Endothelial cell of umbilical vein (primary cell): ENCODE results near the gene IP6K1. TPM values are rescaled to one million over a fixed set of nuclear protein-coding genes. Genes with fewer than 3 reads are reported as not detected.
"Not testable (repeated sequence)": the region's sequence is repeated elsewhere in the genome, so short reads cannot be mapped to it uniquely, and the experiment has no call there.

ENCODE experiments used
- BruUV-seq: library from RNA; stranded (reverse); fragments of 400-500 nt; replicated peaks from 2 replicates; lab custom pipeline; 2021; lab: Mats Ljungman, UMichigan
- CTCF ChIA-PET: fragments of 300-600, 350-600 bp; sonication (Branson Sonifier 250); formaldehyde crosslinking; loops from one replicate; lab custom pipeline; 2021; ENCODE audit warnings: antibody characterized with exemption, inconsistent platforms; lab: Charles Lee
- POLR2A ChIA-PET: fragments of 300-600, 350-600 bp; sonication (Branson Sonifier 250); formaldehyde crosslinking; loops from one replicate; lab custom pipeline; 2021; ENCODE audit warnings: antibody characterized with exemption, inconsistent platforms; lab: Charles Lee
- DNase-seq: peaks from one replicate; pipeline ENCODE4 v3.0.0-alpha.2; 2011; ENCODE audit warnings: low read depth, low spot score
- FAIRE-seq: peaks from 2 replicates; lab custom pipeline; 2011; peaks lifted over from hg19 to GRCh38; lab: Jason Lieb, UNC
- H2AFZ ChIP-seq: 2 replicates; pipeline ENCODE4 v1.6.0; 2012; ENCODE audit warnings: low read depth, low read length, control low read depth, inconsistent platforms
- H3K27ac ChIP-seq: 2 replicates; pipeline ENCODE4 v1.5.1; 2011; ENCODE audit warnings: low read depth, mild to moderate bottlenecking, control low read depth, low read length, moderate library complexity; ENCODE audit not compliant: insufficient read depth
- H3K27me3 ChIP-seq, 2 experiments: 2 replicates each; pipeline versions ENCODE4 v1.6.0 to v1.6.1; 2011; ENCODE audit warnings: low read length in 2 of 2, mixed read lengths in 1 of 2; ENCODE audit not compliant: control insufficient read depth in 2 of 2, insufficient read depth in 2 of 2
- H3K36me3 ChIP-seq, 2 experiments: 2 replicates in 1 of 2; 3 replicates in 1 of 2; pipeline ENCODE4 v1.5.1; 2011; ENCODE audit warnings: low read length in 2 of 2, mild to moderate bottlenecking in 1 of 2, moderate library complexity in 1 of 2; ENCODE audit not compliant: control insufficient read depth in 2 of 2, insufficient read depth in 2 of 2; ENCODE audit errors: extremely low read depth in 1 of 2
- H3K4me1 ChIP-seq: 3 replicates; pipeline ENCODE4 v1.5.1; 2011; ENCODE audit warnings: mild to moderate bottlenecking, low read length; ENCODE audit not compliant: control insufficient read depth, insufficient read depth; ENCODE audit errors: extremely low read depth
- H3K4me2 ChIP-seq: 2 replicates; pipeline ENCODE4 v1.6.1; 2011; ENCODE audit warnings: low read length, control low read depth, mixed read lengths; ENCODE audit not compliant: insufficient read depth
- H3K4me3 ChIP-seq, 3 experiments: fragments of 200-600 bp in 1 of 3; sonication (generic), shearing (Covaris generic) in 1 of 3; replicated peaks in 1 of 3; 2 replicates each; pipeline ENCODE4 v1.5.1; 2011 to 2016; ENCODE audit warnings: control low read depth in 3 of 3, low read length in 3 of 3, mild to moderate bottlenecking in 2 of 3, inconsistent platforms in 1 of 3, low read depth in 1 of 3, moderate library complexity in 1 of 3; ENCODE audit not compliant: insufficient read depth in 1 of 3
- H3K79me2 ChIP-seq: 2 replicates; pipeline ENCODE4 v1.6.0; 2012; ENCODE audit warnings: low read length, inconsistent platforms; ENCODE audit not compliant: control insufficient read depth, insufficient read depth
- H3K9ac ChIP-seq: replicated peaks from 2 replicates; pipeline ENCODE3; 2011; ENCODE audit warnings: low read length, control low read depth; ENCODE audit not compliant: insufficient read depth; ENCODE audit errors: extremely low read depth
- H3K9me1 ChIP-seq: replicated peaks from 3 replicates; pipeline ENCODE4 v1.6.0; 2011; ENCODE audit warnings: mild to moderate bottlenecking, low read length; ENCODE audit not compliant: control insufficient read depth, insufficient read depth; ENCODE audit errors: extremely low read depth
- H3K9me3 ChIP-seq: replicated peaks from 2 replicates; pipeline ENCODE4 v1.5.1; 2012; ENCODE audit warnings: low read length, inconsistent platforms; ENCODE audit not compliant: control insufficient read depth, insufficient read depth
- H4K20me1 ChIP-seq: replicated peaks from 2 replicates; pipeline ENCODE3; 2011; ENCODE audit warnings: mild to moderate bottlenecking, low read length; ENCODE audit not compliant: control insufficient read depth, insufficient read depth; ENCODE audit errors: extremely low read depth
- EZH2 ChIP-seq: IDR thresholded peaks from 2 replicates; pipeline ENCODE4 v1.6.1; 2012; ENCODE audit warnings: borderline replicate concordance, low read depth, mild to moderate bottlenecking, moderate library complexity, low read length, inconsistent platforms; ENCODE audit not compliant: severe bottlenecking
- FOS ChIP-seq: IDR thresholded peaks from 2 replicates; pipeline ENCODE4 v1.6.1; 2011; ENCODE audit warnings: mild to moderate bottlenecking, low read length, moderate library complexity, borderline replicate concordance; ENCODE audit not compliant: insufficient read depth
- GATA2 ChIP-seq: IDR thresholded peaks from 2 replicates; pipeline ENCODE4 v1.7.0; 2011; ENCODE audit warnings: low read depth, mild to moderate bottlenecking, moderate library complexity, mixed read lengths, low read length; ENCODE audit not compliant: insufficient read length, insufficient read depth
- JUN ChIP-seq: IDR thresholded peaks from 2 replicates; pipeline ENCODE4 v1.6.1; 2011; ENCODE audit warnings: borderline replicate concordance, low read depth; ENCODE audit not compliant: insufficient read length, insufficient read depth
- MYC ChIP-seq: IDR thresholded peaks from one replicate; pipeline ENCODE4 v1.6.1; 2011; ENCODE audit warnings: mild to moderate bottlenecking, low read depth, low read length
- POLR2A ChIP-seq: IDR thresholded peaks from 2 replicates; pipeline ENCODE4 v1.6.1; 2012; ENCODE audit warnings: low read depth, mild to moderate bottlenecking, control low read depth, low read length
- POLR2AphosphoS5 ChIP-seq: IDR thresholded peaks from 2 replicates; pipeline ENCODE4 v1.6.1; 2012; ENCODE audit warnings: low read depth, mild to moderate bottlenecking, control low read depth, low read length, moderate library complexity; ENCODE audit not compliant: insufficient read depth
- dilution Hi-C: fragments of 300-500 bp; cut with MboI; formaldehyde crosslinking; loops from one replicate; pipeline ENCODE4 v1.15.0; 2019; ENCODE audit warnings: low sequenced_read_pairs; ENCODE audit not compliant: extremely low pct_ligation_motif_present
- intact Hi-C: fragments of 100-400 bp; cut with micrococcal nuclease; formaldehyde crosslinking; loops from one replicate; pipeline ENCODE4 v1.10.0; 2022
- polyA plus RNA-seq, 4 experiments: library from polyadenylated mRNA; depleted of rRNA in 3 of 4; stranded (reverse) in 3 of 4; unstranded in 1 of 4; fragments of >200 nt; gene quantifications; 2 replicates each; pipeline versions ENCODE4 v1.2.1 to v1.2.3, GENCODE V29; 2011 to 2012; ENCODE audit warnings: missing spikeins in 1 of 4
- total RNA-seq: library from RNA; stranded (reverse); gene quantifications from 2 replicates; pipeline ENCODE4 v1.2.3, GENCODE V29; 2021
- TF ChIP-seq, protein P1 (sequence below): IDR thresholded peaks from 2 replicates; pipeline ENCODE4 v1.6.1; 2011; ENCODE audit not compliant: insufficient read depth, insufficient read length
- TF ChIP-seq, protein P2 (sequence below), 2 donors: IDR thresholded peaks; 1 replicate in 1 of 2; 2 replicates in 1 of 2; pipeline ENCODE4 v1.5.1; 2011; ENCODE audit warnings: low read length in 2 of 2, mild to moderate bottlenecking in 2 of 2, moderate library complexity in 2 of 2, control low read depth in 1 of 2, inconsistent platforms in 1 of 2, low read depth in 1 of 2; ENCODE audit not compliant: insufficient read depth in 1 of 2; ENCODE audit errors: extremely low read depth in 1 of 2

Gene IP6K1
- total and polyA plus RNA-seq, 2 donors (not counting 3 experiments of a cell fraction or from before 2014, with no cell fraction given), result 42.7 to 60.8 TPM

DNA sequence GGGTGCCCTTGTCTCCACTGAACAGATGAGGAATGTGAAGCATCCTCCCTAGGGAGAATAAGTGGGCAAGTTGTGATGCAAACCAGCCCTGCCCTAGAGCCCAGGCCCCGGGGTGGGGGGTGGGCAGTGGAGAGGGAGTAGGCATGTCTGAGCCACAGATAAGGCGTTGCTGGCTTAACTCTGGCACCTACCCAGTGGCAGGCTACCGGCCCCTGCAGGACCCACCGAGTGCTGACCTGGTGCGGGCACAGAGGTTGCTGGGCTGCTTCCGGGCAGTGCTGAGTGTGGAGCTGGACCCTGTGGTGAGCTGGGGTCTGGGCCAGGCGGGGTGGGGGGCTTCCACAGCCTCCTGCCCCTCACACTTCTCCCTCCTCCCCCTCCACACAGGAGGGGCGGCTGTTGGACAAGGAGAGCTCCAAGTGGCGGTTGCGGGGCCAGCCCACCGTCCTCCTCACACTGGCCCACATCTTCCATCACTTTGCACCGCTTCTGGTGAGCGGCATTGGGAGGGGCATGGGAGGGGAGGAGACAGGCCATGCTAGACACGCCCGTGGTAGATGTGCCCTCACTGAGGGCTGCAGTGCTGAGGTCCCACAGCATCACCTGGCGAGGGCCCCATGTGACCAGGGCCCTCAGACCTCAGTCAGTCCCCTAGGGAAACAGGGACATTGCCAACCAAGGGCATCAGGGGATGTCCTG is 86.9 kb downstream of the IP6K1 start:
- H3K4me2 ChIP-seq, result no peak overlapping the region
- H3K4me1 ChIP-seq, result peaks cover 5% of the 10 kb centered on the region
- FAIRE-seq (no peak), DNase-seq (no peak)
- no peaks in the 10 kb centered on the region for H3K79me2 ChIP-seq
- H3K27ac ChIP-seq, result no peak overlapping the region
- intact Hi-C loops, result no loop called here
- H3K4me3 ChIP-seq, result no peak overlapping the region
- no peaks in the 10 kb centered on the region for H3K27me3 ChIP-seq
- no peaks in the 10 kb centered on the region for H4K20me1 ChIP-seq
- no peaks in the 10 kb centered on the region for H3K9me1 ChIP-seq
- TF ChIP-seq POLR2AphosphoS5, result no peak
- TF ChIP-seq JUN, result no peak
- no peak for TF ChIP-seq GATA2
- TF ChIP-seq, protein P1, sequence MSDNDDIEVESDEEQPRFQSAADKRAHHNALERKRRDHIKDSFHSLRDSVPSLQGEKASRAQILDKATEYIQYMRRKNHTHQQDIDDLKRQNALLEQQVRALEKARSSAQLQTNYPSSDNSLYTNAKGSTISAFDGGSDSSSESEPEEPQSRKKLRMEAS, result no peak
- TF ChIP-seq, protein P2, sequence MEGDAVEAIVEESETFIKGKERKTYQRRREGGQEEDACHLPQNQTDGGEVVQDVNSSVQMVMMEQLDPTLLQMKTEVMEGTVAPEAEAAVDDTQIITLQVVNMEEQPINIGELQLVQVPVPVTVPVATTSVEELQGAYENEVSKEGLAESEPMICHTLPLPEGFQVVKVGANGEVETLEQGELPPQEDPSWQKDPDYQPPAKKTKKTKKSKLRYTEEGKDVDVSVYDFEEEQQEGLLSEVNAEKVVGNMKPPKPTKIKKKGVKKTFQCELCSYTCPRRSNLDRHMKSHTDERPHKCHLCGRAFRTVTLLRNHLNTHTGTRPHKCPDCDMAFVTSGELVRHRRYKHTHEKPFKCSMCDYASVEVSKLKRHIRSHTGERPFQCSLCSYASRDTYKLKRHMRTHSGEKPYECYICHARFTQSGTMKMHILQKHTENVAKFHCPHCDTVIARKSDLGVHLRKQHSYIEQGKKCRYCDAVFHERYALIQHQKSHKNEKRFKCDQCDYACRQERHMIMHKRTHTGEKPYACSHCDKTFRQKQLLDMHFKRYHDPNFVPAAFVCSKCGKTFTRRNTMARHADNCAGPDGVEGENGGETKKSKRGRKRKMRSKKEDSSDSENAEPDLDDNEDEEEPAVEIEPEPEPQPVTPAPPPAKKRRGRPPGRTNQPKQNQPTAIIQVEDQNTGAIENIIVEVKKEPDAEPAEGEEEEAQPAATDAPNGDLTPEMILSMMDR (IDR thresholded peaks at IDR 0.05; ENCODE audit: extremely low read depth in 1 of 2, insufficient read depth in 1 of 2, low read depth in 1 of 2, low read length in 2 of 2), result no peak
- no peak for TF ChIP-seq POLR2A
- TF ChIP-seq FOS, result no peak
- TF ChIP-seq MYC, result no peak
- TF ChIP-seq EZH2, result no peak
- no peak overlapping the region for H3K9ac ChIP-seq
- dilution Hi-C loops, result no loop called here
- H3K9me3 ChIP-seq, result no peaks in the 10 kb centered on the region
- POLR2A ChIA-PET, result no interaction called here
- CTCF ChIA-PET, result no interaction called here
- peaks cover 0 to 32% of the 10 kb centered on the region in 2 experiments for H3K36me3 ChIP-seq
- BruUV-seq, result no TSS peak
- H2AFZ ChIP-seq, result no peak overlapping the region

DNA sequence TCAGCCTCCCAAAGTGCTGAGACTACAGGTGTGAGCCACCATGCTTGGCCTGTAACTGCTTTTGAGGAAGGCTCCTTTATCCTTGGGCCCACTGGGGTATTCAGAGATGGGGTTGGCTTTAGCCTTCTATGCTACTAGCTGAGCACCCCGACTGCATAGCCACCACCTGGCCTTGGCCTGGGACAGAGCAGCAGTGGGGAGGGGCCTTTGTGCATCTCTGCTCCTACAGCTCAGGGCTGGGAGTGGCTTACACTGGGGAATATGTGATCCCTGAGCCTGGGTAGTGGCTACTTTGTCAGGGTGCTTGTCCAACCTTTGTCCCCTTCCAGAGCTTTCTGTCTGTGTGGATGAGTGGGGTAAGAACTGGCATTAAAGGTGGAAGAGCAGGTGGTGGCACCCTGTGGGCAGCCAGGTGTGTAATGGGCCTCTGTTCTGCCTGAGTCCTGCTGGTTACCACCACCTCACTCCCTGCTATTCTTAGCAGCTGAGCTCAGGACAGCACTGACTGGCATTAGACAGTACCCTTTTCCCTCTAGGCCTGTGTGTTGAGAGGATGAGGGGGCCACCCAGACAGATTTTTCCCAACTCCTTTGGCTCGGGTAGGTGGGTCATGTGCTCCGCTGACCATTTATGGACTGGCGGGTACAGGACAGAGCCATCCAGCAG is 90.9 kb downstream of the IP6K1 start:
- DNase-seq, intact Hi-C loops, H2AFZ ChIP-seq, dilution Hi-C loops, POLR2A ChIA-PET, BruUV-seq, H3K4me3 ChIP-seq, H3K4me1 ChIP-seq, H3K9me1 ChIP-seq, CTCF ChIA-PET, H3K4me2 ChIP-seq, H3K27ac ChIP-seq, H3K9ac ChIP-seq, H3K27me3 ChIP-seq, H3K79me2 ChIP-seq, H3K9me3 ChIP-seq, H4K20me1 ChIP-seq: not testable (repeated sequence)
- peaks cover 0 to 21% of the 10 kb centered on the region in 2 experiments for H3K36me3 ChIP-seq
- peak; percentile 78 for FAIRE-seq
